OCI-LY7 (cell line): ENCODE measurements around the gene SLC41A3. TPM values are rescaled to one million over a fixed set of nuclear protein-coding genes. Genes with fewer than 3 reads are reported as not detected.

ENCODE experiments used
- BruUV-seq: library from RNA; stranded (reverse); fragments of 400-500 nt; replicated peaks from 2 replicates; lab custom pipeline; 2021; lab: Mats Ljungman, UMichigan
- CTCF ChIA-PET: fragments of 300-600 bp; sonication (Branson Sonifier 250); formaldehyde crosslinking; loops from one replicate; lab custom pipeline; 2022; ENCODE audit warnings: antibody characterized with exemption; ENCODE audit not compliant: unreplicated experiment; lab: Charles Lee
- POLR2A ChIA-PET: fragments of 300-600 bp; sonication (Branson Sonifier 250); formaldehyde crosslinking; loops from one replicate; lab custom pipeline; 2022; ENCODE audit warnings: antibody characterized with exemption; lab: Charles Lee
- DNase-seq: peaks from one replicate; pipeline ENCODE4 v3.0.0-alpha.2; 2015; ENCODE audit warnings: low spot score
- H2AFZ ChIP-seq: fragments of 200-600 bp; sonication (generic), shearing (Covaris generic); 2 replicates; pipeline ENCODE4 v1.6.1; 2014; ENCODE audit warnings: mild to moderate bottlenecking, antibody characterized with exemption, low read length, moderate library complexity
- H3K27ac ChIP-seq: fragments of 200-600 bp; sonication (generic); 2 replicates; pipeline ENCODE4 v1.5.1; 2014; ENCODE audit warnings: mixed run types, low read depth, mild to moderate bottlenecking, moderate library complexity, low read length, inconsistent platforms; ENCODE audit not compliant: poor library complexity, severe bottlenecking
- H3K36me3 ChIP-seq: fragments of 200-600 bp; sonication (generic); 2 replicates; pipeline ENCODE4 v1.6.1; 2014; ENCODE audit warnings: mild to moderate bottlenecking, antibody characterized with exemption, low read length, moderate library complexity, mixed read lengths; ENCODE audit not compliant: insufficient read depth
- H3K4me1 ChIP-seq: fragments of 200-600 bp; sonication (generic); 2 replicates; pipeline ENCODE4 v1.5.1; 2014; ENCODE audit warnings: mild to moderate bottlenecking, low read length; ENCODE audit not compliant: insufficient read depth, poor library complexity, severe bottlenecking
- H3K4me2 ChIP-seq: fragments of 200-600 bp; sonication (generic); 2 replicates; pipeline ENCODE4 v1.6.1; 2014; ENCODE audit warnings: mild to moderate bottlenecking, low read length
- H3K4me3 ChIP-seq: fragments of 200-600 bp; sonication (generic); 2 replicates; pipeline ENCODE4 v1.5.1; 2014; ENCODE audit warnings: mild to moderate bottlenecking, low read depth, low read length; ENCODE audit not compliant: poor library complexity, severe bottlenecking
- H3K79me2 ChIP-seq: fragments of 200-600 bp; sonication (generic); 2 replicates; pipeline ENCODE4 v1.6.1; 2016; ENCODE audit warnings: low read depth, mild to moderate bottlenecking, low read length, moderate library complexity, mixed read lengths; ENCODE audit not compliant: insufficient read depth
- H3K9me2 ChIP-seq: fragments of 200-600 bp; sonication (generic); 2 replicates; pipeline ENCODE4 v1.6.1; 2016; ENCODE audit warnings: mild to moderate bottlenecking, low read length, mixed read lengths; ENCODE audit not compliant: insufficient read depth
- H3K9me3 ChIP-seq: fragments of 200-600 bp; sonication (generic); 2 replicates; pipeline ENCODE4 v1.6.1; 2014; ENCODE audit warnings: mild to moderate bottlenecking, mixed run types, low read length, mixed read lengths
- H4K20me1 ChIP-seq: fragments of 200-600 bp; sonication (generic); 2 replicates; pipeline ENCODE4 v1.6.1; 2014; ENCODE audit warnings: mild to moderate bottlenecking, antibody characterized with exemption, low read length, moderate library complexity, mixed read lengths; ENCODE audit not compliant: insufficient read depth
- EZH2phosphoT487 ChIP-seq: fragments of 200-600 bp; sonication (generic); IDR thresholded peaks from 2 replicates; pipeline ENCODE4 v1.6.1; 2018; ENCODE audit warnings: low read depth, borderline replicate concordance, mild to moderate bottlenecking, mixed run types, antibody characterized with exemption, low read length, moderate library complexity, mixed read lengths
- intact Hi-C: fragments of 100-400 bp; cut with micrococcal nuclease; formaldehyde crosslinking; loops from one replicate; pipeline ENCODE4 v1.10.0; 2022; ENCODE audit not compliant: unreplicated experiment
- total RNA-seq, 2 experiments: library from RNA; depleted of rRNA in 1 of 2; stranded (reverse); fragments of >200 nt in 1 of 2; shearing (Covaris generic) in 1 of 2; gene quantifications; 2 replicates each; pipeline ENCODE4 v1.2.3, GENCODE V29; 2014 to 2022
- TF ChIP-seq, protein P1 (sequence below): fragments of 200-600 bp; sonication (generic); conservative IDR thresholded peaks from 2 replicates; pipeline ENCODE4 v1.5.1; 2014; ENCODE audit warnings: mild to moderate bottlenecking, antibody characterized with exemption, low read length, moderate library complexity, mixed read lengths

SLC41A3 gene
- total RNA-seq, 2 experiments from 2014 or later = 31.9 to 35.9 TPM

DNA sequence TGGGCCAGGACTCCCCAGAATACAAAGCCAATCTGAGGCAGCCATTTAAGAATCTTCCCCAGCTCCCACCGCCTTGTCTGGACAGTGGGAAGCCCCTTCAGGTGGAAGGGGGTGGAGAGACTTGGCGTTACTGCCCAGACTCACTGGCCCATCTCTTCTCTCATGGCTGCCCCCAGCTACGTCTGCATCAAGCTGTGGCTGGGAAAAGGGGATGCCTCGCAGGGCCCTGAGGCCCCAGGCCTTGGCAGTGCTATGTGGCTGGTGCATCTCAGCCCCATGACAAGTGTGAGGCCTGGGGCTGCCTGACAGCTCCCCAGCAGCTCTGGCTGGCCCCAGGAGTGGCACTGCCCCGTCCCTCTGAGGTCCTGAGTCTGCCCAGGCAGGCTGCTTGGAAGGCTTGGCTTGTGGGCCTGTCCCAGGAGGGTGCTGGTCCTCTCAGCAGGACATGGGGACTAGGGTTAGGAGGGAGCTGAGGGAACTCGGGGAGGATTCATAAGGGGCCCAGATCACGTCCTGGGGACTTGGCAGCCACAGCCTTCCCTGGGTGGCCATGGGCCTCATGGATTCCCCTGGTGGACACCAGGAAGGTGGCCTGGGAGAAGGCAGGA lies 20.2 kb upstream of the SLC41A3 start:
- TF ChIP-seq, protein P1, sequence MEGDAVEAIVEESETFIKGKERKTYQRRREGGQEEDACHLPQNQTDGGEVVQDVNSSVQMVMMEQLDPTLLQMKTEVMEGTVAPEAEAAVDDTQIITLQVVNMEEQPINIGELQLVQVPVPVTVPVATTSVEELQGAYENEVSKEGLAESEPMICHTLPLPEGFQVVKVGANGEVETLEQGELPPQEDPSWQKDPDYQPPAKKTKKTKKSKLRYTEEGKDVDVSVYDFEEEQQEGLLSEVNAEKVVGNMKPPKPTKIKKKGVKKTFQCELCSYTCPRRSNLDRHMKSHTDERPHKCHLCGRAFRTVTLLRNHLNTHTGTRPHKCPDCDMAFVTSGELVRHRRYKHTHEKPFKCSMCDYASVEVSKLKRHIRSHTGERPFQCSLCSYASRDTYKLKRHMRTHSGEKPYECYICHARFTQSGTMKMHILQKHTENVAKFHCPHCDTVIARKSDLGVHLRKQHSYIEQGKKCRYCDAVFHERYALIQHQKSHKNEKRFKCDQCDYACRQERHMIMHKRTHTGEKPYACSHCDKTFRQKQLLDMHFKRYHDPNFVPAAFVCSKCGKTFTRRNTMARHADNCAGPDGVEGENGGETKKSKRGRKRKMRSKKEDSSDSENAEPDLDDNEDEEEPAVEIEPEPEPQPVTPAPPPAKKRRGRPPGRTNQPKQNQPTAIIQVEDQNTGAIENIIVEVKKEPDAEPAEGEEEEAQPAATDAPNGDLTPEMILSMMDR = no peak; the same call in 1 of the 2 replicates
- TF ChIP-seq EZH2phosphoT487 = no peak
- intact Hi-C loops = no loop called here
- H3K27ac ChIP-seq = no peak overlapping the region
- ChIA-PET POLR2A (no interaction called here), CTCF (no interaction called here)
- DNase-seq = no peak
- H3K4me1 ChIP-seq = no peaks in the 10 kb centered on the region
- H3K4me3 ChIP-seq = no peak overlapping the region
- H3K9me2 ChIP-seq = no peaks in the 10 kb centered on the region
- BruUV-seq = no TSS peak
- no peaks in the 10 kb centered on the region for H4K20me1 ChIP-seq
- no peak overlapping the region for H2AFZ ChIP-seq
- no peaks in the 10 kb centered on the region for H3K36me3 ChIP-seq
- H3K4me2 ChIP-seq = no peak overlapping the region
- no peaks in the 10 kb centered on the region for H3K9me3 ChIP-seq
- H3K79me2 ChIP-seq = no peaks in the 10 kb centered on the region

DNA sequence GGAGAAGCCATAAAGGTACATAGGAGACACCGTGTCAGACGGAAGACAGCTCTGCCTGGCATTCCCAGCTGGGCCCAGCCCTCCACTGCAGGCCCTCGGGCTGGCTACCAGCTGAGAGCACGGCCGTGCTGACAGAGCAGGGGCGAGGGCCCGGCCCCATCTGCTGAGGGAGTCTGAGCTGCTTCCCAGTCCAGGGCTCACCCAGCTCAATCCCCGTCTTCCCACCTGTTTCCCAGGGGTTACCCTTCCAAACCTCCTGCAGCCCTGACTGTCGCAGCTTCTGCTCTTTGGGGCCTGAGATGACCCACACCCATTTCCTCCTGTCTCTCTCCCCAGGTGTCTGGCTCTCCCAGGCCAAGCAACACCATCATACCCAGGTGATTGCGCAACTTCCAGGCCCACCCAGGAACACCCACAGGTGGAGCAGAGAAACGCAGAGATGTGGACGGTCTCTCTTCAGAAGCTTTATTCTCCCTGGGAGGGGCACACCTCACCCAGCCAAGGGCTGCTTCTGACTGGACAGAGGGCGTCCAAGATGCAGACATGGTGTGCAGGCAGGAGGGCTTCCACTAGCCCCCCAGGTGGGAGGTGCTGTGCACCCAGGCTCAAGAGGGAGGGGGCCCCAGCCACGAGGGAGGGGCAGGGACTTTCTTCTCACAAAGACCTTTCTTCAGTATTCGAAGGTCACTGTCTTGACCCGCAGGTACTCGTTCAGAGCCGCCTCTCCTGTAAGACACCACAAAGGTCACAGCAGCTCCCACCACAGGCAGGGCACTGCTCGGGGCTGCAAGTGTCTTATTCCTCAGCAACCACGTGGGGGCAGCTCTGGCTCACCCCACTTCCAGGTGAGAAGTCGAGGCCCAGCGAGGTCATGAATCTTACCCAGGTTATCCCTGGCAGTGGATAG lies 19.4 kb upstream of the SLC41A3 start:
- Histone ChIP-seq H2AFZ (no peak overlapping the region), H3K4me2 (no peak overlapping the region), H3K79me2 (no peaks in the 10 kb centered on the region), H4K20me1 (no peaks in the 10 kb centered on the region), H3K27ac (no peak overlapping the region), H3K4me3 (no peak overlapping the region), H3K9me2 (no peaks in the 10 kb centered on the region), H3K9me3 (no peaks in the 10 kb centered on the region), H3K4me1 (no peaks in the 10 kb centered on the region), H3K36me3 (no peaks in the 10 kb centered on the region)
- ChIA-PET CTCF (no interaction called here), POLR2A (no interaction called here)
- intact Hi-C loops = no loop called here
- TF ChIP-seq, protein P1 = peak; percentile 49
- no peak for TF ChIP-seq EZH2phosphoT487
- peak; percentile 22 for DNase-seq
- no TSS peak for BruUV-seq

DNA sequence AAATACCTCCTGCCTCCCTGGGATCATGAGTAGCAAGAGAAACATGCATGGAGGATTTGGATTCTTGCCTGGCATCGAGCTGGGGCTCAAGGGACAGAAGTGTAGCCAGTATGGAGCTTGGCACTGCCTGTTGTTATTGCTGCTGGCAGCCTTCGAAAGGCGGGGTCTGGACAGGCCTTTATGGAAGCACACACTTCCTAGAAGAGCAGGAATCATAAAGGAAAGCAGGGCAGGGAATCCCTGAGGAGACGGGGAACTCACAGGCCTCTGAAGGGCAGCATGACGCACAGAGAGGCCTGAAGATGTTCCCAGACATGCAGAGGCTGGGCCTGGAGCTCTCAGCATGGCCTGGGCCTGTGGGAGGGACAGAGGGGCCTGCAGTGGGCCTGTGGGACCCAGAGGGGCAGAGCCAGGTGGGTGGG lies 18.6 kb upstream of the SLC41A3 start:
- DNase-seq = no peak
- POLR2A ChIA-PET = no interaction called here
- H3K79me2 ChIP-seq = no peaks in the 10 kb centered on the region
- intact Hi-C loops = no loop called here
- no TSS peak for BruUV-seq
- no peaks in the 10 kb centered on the region for H3K9me3 ChIP-seq
- H3K4me1 ChIP-seq = no peaks in the 10 kb centered on the region
- no peaks in the 10 kb centered on the region for H3K36me3 ChIP-seq
- H3K9me2 ChIP-seq = no peaks in the 10 kb centered on the region
- TF ChIP-seq, protein P1 = no peak
- no peak for TF ChIP-seq EZH2phosphoT487
- CTCF ChIA-PET = interaction anchor here (0.6 kb wide), 1 partner anchor 17 kb away, joined by 4 read pairs; no protein-coding TSS in a partner anchor
- H2AFZ ChIP-seq = no peak overlapping the region
- H4K20me1 ChIP-seq = no peaks in the 10 kb centered on the region
- no peak overlapping the region for H3K4me2 ChIP-seq
- H3K4me3 ChIP-seq = no peak overlapping the region
- H3K27ac ChIP-seq = no peak overlapping the region
